ENCODE results near the gene ACSL3. TPM values are rescaled to one million over a fixed set of nuclear protein-coding genes. Genes with fewer than 3 reads are reported as not detected.
A peak's percentile ranks its signal among the peaks of the same experiment; 100 is the strongest.
"Not testable (repeated sequence)": the region's sequence is repeated elsewhere in the genome, so short reads cannot be mapped to it uniquely, and the experiment has no call there.

The ACSL3 gene
- polyA plus RNA-seq, 10 donors: 34.3 to 50.1 (median 44.9) TPM

- not testable (repeated sequence) for DNase-seq
Observed at GRCh38 chr2:222848031-222848430, 12.8 kb upstream of the ACSL3 start.

- DNase-seq: no peak
Observed at GRCh38 chr2:222848862-222849261, 12.0 kb upstream of the ACSL3 start.

- DNase-seq: no peak
Observed at GRCh38 chr2:222851956-222852617, 8.7 kb upstream of the ACSL3 start.

- DNase-seq: no peak
Observed at GRCh38 chr2:222854773-222855700, 5.8 kb upstream of the ACSL3 start.

GRCh38 chr2:222859786-222860612 lies 837 bp upstream of the ACSL3 start:
- peak in 2 of 3 donors; percentile 41 to 56 for DNase-seq

GRCh38 chr2:222861411-222862105 lies 722 bp downstream of the ACSL3 start:
- DNase-seq: peak in 2 of 3 donors; percentile 56 to 77

- peak; percentile 51 to 82 (median 57) for DNase-seq
Observed at GRCh38 chr2:222862106-222862908, 1.5 kb downstream of the ACSL3 start.

GRCh38 chr2:222862909-222863544 lies 2.2 kb downstream of the ACSL3 start:
- no peak for DNase-seq

- peak in 2 of 3 donors; percentile 23 to 32 for DNase-seq
Observed at GRCh38 chr2:222864296-222864695, 3.5 kb downstream of the ACSL3 start.

- no peak for DNase-seq
Observed at GRCh38 chr2:222865301-222865700, 4.5 kb downstream of the ACSL3 start.

- peak in 1 of 3 donors; percentile 80 for DNase-seq
Observed at GRCh38 chr2:222866358-222866960, 5.6 kb downstream of the ACSL3 start.

- not testable (repeated sequence) for DNase-seq
Observed at GRCh38 chr2:222868560-222869251, 7.9 kb downstream of the ACSL3 start.

- DNase-seq: no peak
Observed at GRCh38 chr2:222869252-222869560, 8.4 kb downstream of the ACSL3 start.

- DNase-seq: no peak
Observed at GRCh38 chr2:222871291-222871690, 10.5 kb downstream of the ACSL3 start.

GRCh38 chr2:222872551-222872950 lies 11.7 kb downstream of the ACSL3 start:
- no peak for DNase-seq

- no peak for DNase-seq
Observed at GRCh38 chr2:222875482-222875881, 14.6 kb downstream of the ACSL3 start.

GRCh38 chr2:222876947-222877346 lies 16.1 kb downstream of the ACSL3 start:
- DNase-seq: no peak

- peak in 1 of 3 donors; percentile 15 for DNase-seq
Observed at GRCh38 chr2:222877556-222878300, 16.9 kb downstream of the ACSL3 start.

Data from muscle of back (tissue), 11 donors.